HuH-7.5 (cell line): ENCODE results near the gene PDIA6.

Experiments
- DNase-seq: peaks from one replicate; pipeline ENCODE4 v3.0.0; 2011; ENCODE audit warnings: low spot score

Gene PDIA6

GRCh38 chr2:10812362-10813162, at the start of gene PDIA6:
Gene PDIA6 (minus strand): TSS chr2:10812785. CDS start chr2:10812696, 89 bp downstream.
- DNase-seq = peak; percentile 89

GRCh38 chr2:10862330-10862729, 49.7 kb upstream of the PDIA6 start:
- no peak for DNase-seq

- DNase-seq = no peak
Measured at GRCh38 chr2:10861765-10862164, 49.2 kb upstream of the PDIA6 start.

GRCh38 chr2:10860814-10861325, 48.3 kb upstream of the PDIA6 start:
- no peak for DNase-seq

GRCh38 chr2:10860081-10860813, 47.7 kb upstream of the PDIA6 start:
- DNase-seq = no peak

- DNase-seq = no peak
Measured at GRCh38 chr2:10859278-10859677, 46.7 kb upstream of the PDIA6 start.

GRCh38 chr2:10848541-10848940, 36.0 kb upstream of the PDIA6 start:
- no peak for DNase-seq

- no peak for DNase-seq
Measured at GRCh38 chr2:10847008-10847407, 34.4 kb upstream of the PDIA6 start.

- no peak for DNase-seq
Measured at GRCh38 chr2:10846110-10846861, 33.7 kb upstream of the PDIA6 start.

- no peak for DNase-seq
Measured at GRCh38 chr2:10845640-10846039, 33.1 kb upstream of the PDIA6 start.

GRCh38 chr2:10844097-10844496, 31.5 kb upstream of the PDIA6 start:
- DNase-seq = peak; percentile 24

- no peak for DNase-seq
Measured at GRCh38 chr2:10842506-10842905, 29.9 kb upstream of the PDIA6 start.

GRCh38 chr2:10841547-10842219, 29.1 kb upstream of the PDIA6 start:
- no peak for DNase-seq

- no peak for DNase-seq
Measured at GRCh38 chr2:10839813-10840212, 27.2 kb upstream of the PDIA6 start.

- no peak for DNase-seq
Measured at GRCh38 chr2:10838734-10839133, 26.1 kb upstream of the PDIA6 start.

GRCh38 chr2:10837298-10838266, 25.0 kb upstream of the PDIA6 start:
- DNase-seq = no peak

GRCh38 chr2:10835052-10835970, 22.7 kb upstream of the PDIA6 start:
- DNase-seq = peak; percentile 80

- no peak for DNase-seq
Measured at GRCh38 chr2:10834068-10834655, 21.6 kb upstream of the PDIA6 start.

- no peak for DNase-seq
Measured at GRCh38 chr2:10833021-10833420, 20.4 kb upstream of the PDIA6 start.
